Ascending aorta (tissue), 2 donors: ENCODE results near the gene FAM78A. TPM values are rescaled to one million over a fixed set of nuclear protein-coding genes. Genes with fewer than 3 reads are reported as not detected.

Experiments
- DNase-seq, 2 donors: peaks; one replicate each; pipeline ENCODE4 v3.0.0-alpha.2; 2019; ENCODE audit warnings: low spot score in 2 of 2
- H3K27ac ChIP-seq, 2 donors: fragments of 200-600 bp; sonication (generic); one replicate each; pipeline ENCODE4 v1.5.1; 2016 to 2017; ENCODE audit warnings: mild to moderate bottlenecking in 1 of 2
- H3K27me3 ChIP-seq: fragments of 200-600 bp; sonication (generic); one replicate; pipeline ENCODE4 v1.5.1; 2017
- H3K36me3 ChIP-seq, 2 donors: fragments of 200-600 bp; sonication (generic); one replicate each; pipeline ENCODE4 v1.5.1; 2016
- H3K4me1 ChIP-seq, 2 donors: fragments of 200-600 bp; sonication (generic); one replicate each; pipeline ENCODE4 v1.5.1; 2016 to 2017; ENCODE audit warnings: mild to moderate bottlenecking in 1 of 2
- H3K4me3 ChIP-seq, 2 donors: fragments of 200-600 bp; sonication (generic); one replicate each; pipeline ENCODE4 v1.5.1; 2016 to 2017; ENCODE audit warnings: mild to moderate bottlenecking in 1 of 2
- H3K9me3 ChIP-seq, 2 donors: fragments of 200-600 bp; sonication (generic); one replicate each; pipeline ENCODE4 v1.5.1; 2016
- CTCF ChIP-seq, 3 experiments: fragments of 200-600 bp in 2 of 3; fragments of 450-650 bp in 1 of 3; sonication (generic) in 2 of 3; IDR thresholded peaks; one replicate each; pipeline ENCODE4 v1.5.1; 2016 to 2019; ENCODE audit warnings: antibody characterized with exemption in 3 of 3, mild to moderate bottlenecking in 1 of 3, moderate library complexity in 1 of 3
- intact Hi-C: fragments of 100-400 bp; cut with DNase I; formaldehyde crosslinking; loops from one replicate; pipeline ENCODE4 v1.15.1; 2023
- total RNA-seq: library from RNA; depleted of rRNA; stranded (reverse); fragments of >200 nt; gene quantifications from one replicate; pipeline ENCODE4 v1.1.0, GENCODE V29; 2016

Gene FAM78A
- total RNA-seq, 1 donor from 2014 or later: 6.2 TPM

GRCh38 chr9:131277287-131277909 lies 1.1 kb upstream of the FAM78A start:
- peak overlapping the region in 1 of 2 donors; percentile 33 for H3K27ac ChIP-seq
- TF ChIP-seq CTCF (IDR thresholded peaks at IDR 0.05): no peak

GRCh38 chr9:131276891-131277286 lies 579 bp upstream of the FAM78A start:
- Histone ChIP-seq H3K27ac (peak overlapping the region in 1 of 2 donors; percentile 33), H3K9me3 (no peaks in the 10 kb centered on the region), H3K4me3 (peak overlapping the region; percentile 53 to 98), H3K36me3 (no peaks in the 10 kb centered on the region), H3K4me1 (peaks cover 2 to 7% of the 10 kb centered on the region in 2 donors), H3K27me3 (no peaks in the 10 kb centered on the region)
- intact Hi-C loops: no loop called here
- no peak for TF ChIP-seq CTCF (IDR thresholded peaks at IDR 0.05)
- no peak for DNase-seq

More at GRCh38 chr9:131277287-131277909, 1.1 kb upstream of the FAM78A start:
- DNase-seq: no peak
- Histone ChIP-seq H3K4me3 (peak overlapping the region; percentile 53 to 98), H3K36me3 (no peaks in the 10 kb centered on the region), H3K4me1 (peaks cover 2 to 7% of the 10 kb centered on the region in 2 donors), H3K27me3 (no peaks in the 10 kb centered on the region), H3K9me3 (no peaks in the 10 kb centered on the region)
- intact Hi-C loops: no loop called here

GRCh38 chr9:131275332-131276093 lies 797 bp downstream of the FAM78A start:
- intact Hi-C loops: no loop called here
- peak overlapping the region; percentile 45 to 71 for H3K27ac ChIP-seq
- H3K9me3 ChIP-seq: no peaks in the 10 kb centered on the region
- DNase-seq: no peak
- no peaks in the 10 kb centered on the region for H3K27me3 ChIP-seq
- no peak for TF ChIP-seq CTCF (IDR thresholded peaks at IDR 0.05)
- H3K36me3 ChIP-seq: no peaks in the 10 kb centered on the region
- peak overlapping the region in 1 of 2 donors; percentile 98 for H3K4me3 ChIP-seq
- peaks cover 2 to 7% of the 10 kb centered on the region in 2 donors for H3K4me1 ChIP-seq

GRCh38 chr9:131274674-131275331 lies 1.5 kb downstream of the FAM78A start:
- Histone ChIP-seq H3K4me1 (peaks cover 2 to 7% of the 10 kb centered on the region in 2 donors), H3K27me3 (no peaks in the 10 kb centered on the region), H3K36me3 (no peaks in the 10 kb centered on the region), H3K4me3 (peak overlapping the region; percentile 33 to 98), H3K9me3 (no peaks in the 10 kb centered on the region), H3K27ac (peak overlapping the region; percentile 45 to 71)
- intact Hi-C loops: no loop called here
- no peak for TF ChIP-seq CTCF (IDR thresholded peaks at IDR 0.05)
- no peak for DNase-seq

GRCh38 chr9:131273856-131274673 lies 2.2 kb downstream of the FAM78A start:
- Histone ChIP-seq H3K27me3 (no peaks in the 10 kb centered on the region), H3K4me3 (peak overlapping the region; percentile 33 to 98), H3K36me3 (no peaks in the 10 kb centered on the region), H3K4me1 (peaks cover 2 to 7% of the 10 kb centered on the region in 2 donors), H3K9me3 (no peaks in the 10 kb centered on the region), H3K27ac (peak overlapping the region; percentile 45 to 71)
- DNase-seq: no peak
- intact Hi-C loops: no loop called here
- TF ChIP-seq CTCF (IDR thresholded peaks at IDR 0.05): no peak
